Measurements from ENCODE around the gene COL1A2.
A peak's percentile ranks its signal among the peaks of the same experiment; 100 is the strongest.

The COL1A2 gene

GRCh38 chr7:94412762-94413322 lies 18.1 kb downstream of the COL1A2 start:
- DNase-seq, result no peak

GRCh38 chr7:94414481-94414880 lies 19.8 kb downstream of the COL1A2 start:
- DNase-seq, result peak; percentile 89

- DNase-seq, result no peak
Measured at GRCh38 chr7:94414980-94415379, 20.3 kb downstream of the COL1A2 start.

- DNase-seq, result peak; percentile 20
Measured at GRCh38 chr7:94417306-94417705, 22.6 kb downstream of the COL1A2 start.

GRCh38 chr7:94417901-94418300 lies 23.2 kb downstream of the COL1A2 start:
- peak; percentile 99 for DNase-seq

GRCh38 chr7:94418851-94419250 lies 24.2 kb downstream of the COL1A2 start:
- DNase-seq, result no peak

- DNase-seq, result no peak
Measured at GRCh38 chr7:94420328-94420727, 25.6 kb downstream of the COL1A2 start.

GRCh38 chr7:94421681-94422080 lies 27.0 kb downstream of the COL1A2 start:
- no peak for DNase-seq

GRCh38 chr7:94422136-94422535 lies 27.4 kb downstream of the COL1A2 start:
- DNase-seq, result no peak

- no peak for DNase-seq
Measured at GRCh38 chr7:94422827-94423460, 28.2 kb downstream of the COL1A2 start.

- DNase-seq, result no peak
Measured at GRCh38 chr7:94423863-94424735, 29.4 kb downstream of the COL1A2 start.

GRCh38 chr7:94425546-94425945 lies 30.9 kb downstream of the COL1A2 start:
- no peak for DNase-seq

- DNase-seq, result no peak
Measured at GRCh38 chr7:94426980-94427875, 32.5 kb downstream of the COL1A2 start.

GRCh38 chr7:94429153-94429552 lies 34.5 kb downstream of the COL1A2 start:
- no peak for DNase-seq

- no peak for DNase-seq
Measured at GRCh38 chr7:94431176-94431575, 36.5 kb downstream of the COL1A2 start.

- no peak for DNase-seq
Measured at GRCh38 chr7:94431619-94432280, 37.1 kb downstream of the COL1A2 start.

GRCh38 chr7:94432281-94432670 lies 37.6 kb downstream of the COL1A2 start:
- no peak for DNase-seq

GRCh38 chr7:94432817-94433216 lies 38.1 kb downstream of the COL1A2 start:
- no peak for DNase-seq

GRCh38 chr7:94433224-94433623 lies 38.5 kb downstream of the COL1A2 start:
- no peak for DNase-seq

GRCh38 chr7:94434042-94434441 lies 39.3 kb downstream of the COL1A2 start:
- no peak for DNase-seq

- peak; percentile 65 for DNase-seq
Measured at GRCh38 chr7:94436018-94436604, 41.4 kb downstream of the COL1A2 start.

GRCh38 chr7:94436700-94437099 lies 42.0 kb downstream of the COL1A2 start:
- no peak for DNase-seq

Measured in NCI-H1694 (cell line).